Hepatocyte (in vitro differentiated cells): ENCODE results near the gene ZSCAN20.

Experiments
- EZH2 ChIP-seq: fragments of 200-600 bp; sonication (generic); IDR thresholded peaks from 2 replicates; pipeline ENCODE4 v1.6.1; 2016; ENCODE audit warnings: antibody characterized with exemption, mild to moderate bottlenecking, borderline replicate concordance
- EZH2phosphoT487 ChIP-seq: fragments of 200-600 bp; sonication (generic); IDR thresholded peaks from one replicate; pipeline ENCODE4 v1.6.1; 2018; ENCODE audit warnings: antibody characterized with exemption, mild to moderate bottlenecking, low read depth, moderate library complexity; ENCODE audit not compliant: unreplicated experiment, severe bottlenecking
- TF ChIP-seq, protein P1 (sequence below): fragments of 200-600 bp; sonication (generic); IDR thresholded peaks from 2 replicates; pipeline ENCODE4 v1.5.1; 2016; ENCODE audit warnings: antibody characterized with exemption, mild to moderate bottlenecking; ENCODE audit not compliant: poor library complexity

DNA sequence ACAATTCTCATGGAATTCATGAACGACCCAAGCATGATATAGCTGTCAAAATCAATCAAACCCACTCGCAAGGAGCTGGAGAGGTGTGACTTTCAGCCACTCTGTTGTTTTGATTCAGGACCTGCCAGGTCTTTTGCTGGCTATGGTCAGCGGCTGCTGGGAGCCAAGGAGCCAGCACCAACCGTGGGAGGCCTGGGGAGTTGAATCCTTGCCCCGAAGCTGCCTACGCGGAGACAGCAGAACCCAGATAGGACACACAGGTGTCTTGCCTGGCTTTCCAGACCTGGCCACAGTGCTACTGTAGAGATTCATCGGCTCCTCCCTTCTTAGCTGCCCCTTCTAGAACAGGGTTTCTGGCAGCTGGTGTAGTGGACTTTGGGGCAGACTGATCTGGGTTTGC lies 42.7 kb downstream of the ZSCAN20 start:
- TF ChIP-seq, protein P1, sequence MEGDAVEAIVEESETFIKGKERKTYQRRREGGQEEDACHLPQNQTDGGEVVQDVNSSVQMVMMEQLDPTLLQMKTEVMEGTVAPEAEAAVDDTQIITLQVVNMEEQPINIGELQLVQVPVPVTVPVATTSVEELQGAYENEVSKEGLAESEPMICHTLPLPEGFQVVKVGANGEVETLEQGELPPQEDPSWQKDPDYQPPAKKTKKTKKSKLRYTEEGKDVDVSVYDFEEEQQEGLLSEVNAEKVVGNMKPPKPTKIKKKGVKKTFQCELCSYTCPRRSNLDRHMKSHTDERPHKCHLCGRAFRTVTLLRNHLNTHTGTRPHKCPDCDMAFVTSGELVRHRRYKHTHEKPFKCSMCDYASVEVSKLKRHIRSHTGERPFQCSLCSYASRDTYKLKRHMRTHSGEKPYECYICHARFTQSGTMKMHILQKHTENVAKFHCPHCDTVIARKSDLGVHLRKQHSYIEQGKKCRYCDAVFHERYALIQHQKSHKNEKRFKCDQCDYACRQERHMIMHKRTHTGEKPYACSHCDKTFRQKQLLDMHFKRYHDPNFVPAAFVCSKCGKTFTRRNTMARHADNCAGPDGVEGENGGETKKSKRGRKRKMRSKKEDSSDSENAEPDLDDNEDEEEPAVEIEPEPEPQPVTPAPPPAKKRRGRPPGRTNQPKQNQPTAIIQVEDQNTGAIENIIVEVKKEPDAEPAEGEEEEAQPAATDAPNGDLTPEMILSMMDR: no peak
- no peak for TF ChIP-seq EZH2
- no peak for TF ChIP-seq EZH2phosphoT487
